OCI-LY3 (cell line): ENCODE results near the gene CAVIN2.

Experiments used
- H2AFZ ChIP-seq: fragments of 200-600, 300-600 bp; shearing (Covaris generic); 2 replicates; pipeline ENCODE4 v1.6.0; 2014; ENCODE audit warnings: antibody characterized with exemption, low read depth, low read length
- H3K27ac ChIP-seq: fragments of 200-600, 300-600 bp; sonication (generic); 2 replicates; pipeline ENCODE4 v1.5.1; 2014; ENCODE audit warnings: mild to moderate bottlenecking, low read length, moderate library complexity, mixed read lengths
- H3K27me3 ChIP-seq: fragments of 200-600, 300-600 bp; sonication (generic); 2 replicates; pipeline ENCODE4 v1.6.1; 2014; ENCODE audit warnings: low read depth, low read length, mixed read lengths
- H3K36me3 ChIP-seq: fragments of 200-600, 300-600 bp; sonication (generic); replicated peaks from 2 replicates; pipeline ENCODE3; 2014; ENCODE audit warnings: low read depth, low read length, mixed read lengths
- H3K4me1 ChIP-seq: fragments of 300-600, 200-600 bp; sonication (generic); 2 replicates; pipeline ENCODE4 v1.6.1; 2014; ENCODE audit warnings: low read length, mixed read lengths
- H3K4me2 ChIP-seq: fragments of 200-600, 300-600 bp; sonication (generic); 2 replicates; pipeline ENCODE4 v1.6.1; 2014; ENCODE audit warnings: low read length, mixed read lengths
- H3K4me3 ChIP-seq: fragments of 300-600, 200-600 bp; sonication (generic); 2 replicates; pipeline ENCODE4 v1.5.1; 2014; ENCODE audit warnings: antibody characterized with exemption, mild to moderate bottlenecking, low read length, moderate library complexity
- H3K79me2 ChIP-seq: fragments of 300-600, 200-600 bp; shearing (Covaris generic); 2 replicates; pipeline ENCODE4 v1.6.1; 2014; ENCODE audit warnings: mild to moderate bottlenecking, low read length, mixed read lengths
- H3K9ac ChIP-seq: fragments of 300-600, 200-600 bp; shearing (Covaris generic); 2 replicates; pipeline ENCODE4 v1.6.0; 2014; ENCODE audit warnings: mild to moderate bottlenecking, low read length, moderate library complexity
- H3K9me3 ChIP-seq: fragments of 200-600, 300-600 bp; shearing (Covaris generic); 2 replicates; pipeline ENCODE4 v1.6.1; 2014; ENCODE audit warnings: low read length, mixed read lengths; ENCODE audit not compliant: insufficient read depth
- H4K20me1 ChIP-seq: fragments of 200-600, 300-600 bp; sonication (generic); 2 replicates; pipeline ENCODE4 v1.6.1; 2016; ENCODE audit warnings: low read length, mixed read lengths; ENCODE audit not compliant: insufficient read depth
- EZH2phosphoT487 ChIP-seq: fragments of 200-600 bp; shearing (Covaris generic); IDR thresholded peaks from 2 replicates; pipeline ENCODE4 v1.6.1; 2018; ENCODE audit warnings: antibody characterized with exemption, mixed run types, low read depth
- TF ChIP-seq, protein P1 (sequence below): fragments of 200-600, 300-600 bp; sonication (generic); IDR thresholded peaks from 2 replicates; pipeline ENCODE4 v1.5.1; 2014; ENCODE audit warnings: antibody characterized with exemption, low read length, low read depth

CAVIN2 gene

GRCh38 chr2:191797942-191798876 is 48.7 kb downstream of the CAVIN2 start:
- no peak overlapping the region for H3K4me2 ChIP-seq
- no peak overlapping the region for H3K9ac ChIP-seq
- no peak overlapping the region for H3K27ac ChIP-seq
- no peaks in the 10 kb centered on the region for H3K79me2 ChIP-seq
- H3K4me3 ChIP-seq, result no peak overlapping the region
- no peaks in the 10 kb centered on the region for H4K20me1 ChIP-seq
- TF ChIP-seq EZH2phosphoT487, result no peak
- TF ChIP-seq, protein P1, sequence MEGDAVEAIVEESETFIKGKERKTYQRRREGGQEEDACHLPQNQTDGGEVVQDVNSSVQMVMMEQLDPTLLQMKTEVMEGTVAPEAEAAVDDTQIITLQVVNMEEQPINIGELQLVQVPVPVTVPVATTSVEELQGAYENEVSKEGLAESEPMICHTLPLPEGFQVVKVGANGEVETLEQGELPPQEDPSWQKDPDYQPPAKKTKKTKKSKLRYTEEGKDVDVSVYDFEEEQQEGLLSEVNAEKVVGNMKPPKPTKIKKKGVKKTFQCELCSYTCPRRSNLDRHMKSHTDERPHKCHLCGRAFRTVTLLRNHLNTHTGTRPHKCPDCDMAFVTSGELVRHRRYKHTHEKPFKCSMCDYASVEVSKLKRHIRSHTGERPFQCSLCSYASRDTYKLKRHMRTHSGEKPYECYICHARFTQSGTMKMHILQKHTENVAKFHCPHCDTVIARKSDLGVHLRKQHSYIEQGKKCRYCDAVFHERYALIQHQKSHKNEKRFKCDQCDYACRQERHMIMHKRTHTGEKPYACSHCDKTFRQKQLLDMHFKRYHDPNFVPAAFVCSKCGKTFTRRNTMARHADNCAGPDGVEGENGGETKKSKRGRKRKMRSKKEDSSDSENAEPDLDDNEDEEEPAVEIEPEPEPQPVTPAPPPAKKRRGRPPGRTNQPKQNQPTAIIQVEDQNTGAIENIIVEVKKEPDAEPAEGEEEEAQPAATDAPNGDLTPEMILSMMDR, result no peak
- no peaks in the 10 kb centered on the region for H3K36me3 ChIP-seq
- H3K9me3 ChIP-seq, result no peaks in the 10 kb centered on the region
- H3K27me3 ChIP-seq, result no peaks in the 10 kb centered on the region
- H3K4me1 ChIP-seq, result peaks cover 13% of the 10 kb centered on the region
- no peak overlapping the region for H2AFZ ChIP-seq

DNA sequence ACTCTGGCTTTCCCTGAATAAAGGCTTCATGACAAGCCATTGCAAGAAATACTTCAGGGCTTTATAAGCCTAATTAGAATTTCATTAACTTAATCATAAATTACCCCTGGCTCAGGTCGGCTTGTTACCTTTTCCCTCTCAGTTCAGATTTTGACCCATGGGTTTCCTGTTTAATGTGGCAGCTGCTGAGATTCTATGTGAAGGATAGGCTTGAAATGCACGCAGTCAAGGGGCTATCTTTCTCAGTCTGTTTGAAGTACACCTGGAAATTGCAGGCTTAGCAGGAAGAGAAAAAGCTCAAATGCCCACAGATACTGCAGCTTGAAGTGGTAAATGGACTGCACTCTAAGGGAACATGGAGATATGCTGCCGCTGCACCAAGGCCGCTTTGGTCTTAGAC is 49.4 kb downstream of the CAVIN2 start:
- Histone ChIP-seq H3K27ac (no peak overlapping the region), H3K27me3 (no peaks in the 10 kb centered on the region), H4K20me1 (no peaks in the 10 kb centered on the region), H3K9ac (no peak overlapping the region), H3K36me3 (no peaks in the 10 kb centered on the region), H3K4me2 (no peak overlapping the region), H3K4me3 (no peak overlapping the region), H3K9me3 (no peaks in the 10 kb centered on the region), H2AFZ (no peak overlapping the region), H3K4me1 (peaks cover 15% of the 10 kb centered on the region), H3K79me2 (no peaks in the 10 kb centered on the region)
- no peak for TF ChIP-seq EZH2phosphoT487
- TF ChIP-seq, protein P1, result no peak

DNA sequence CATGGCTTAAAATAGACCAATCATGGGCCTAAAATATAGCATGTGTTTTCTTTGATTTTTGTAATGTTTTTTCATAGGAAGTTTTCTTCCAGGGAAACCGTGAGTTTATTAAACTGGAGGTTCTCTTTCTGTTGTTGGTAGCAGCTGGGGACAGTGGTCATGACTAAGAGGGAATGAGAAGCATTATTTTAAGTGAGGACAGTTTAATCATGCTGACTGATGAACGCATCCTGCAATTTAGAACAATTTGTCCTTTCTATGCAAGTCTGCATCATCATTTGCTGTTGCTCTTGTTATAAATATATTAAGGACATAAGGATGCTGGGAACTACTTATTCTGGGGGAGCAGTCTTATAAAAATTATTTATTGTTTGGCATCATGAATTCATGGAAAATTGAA is 51.2 kb downstream of the CAVIN2 start:
- Histone ChIP-seq H3K4me3 (no peak overlapping the region), H3K79me2 (no peaks in the 10 kb centered on the region), H4K20me1 (no peaks in the 10 kb centered on the region), H2AFZ (no peak overlapping the region), H3K9ac (no peak overlapping the region), H3K9me3 (no peaks in the 10 kb centered on the region), H3K4me2 (no peak overlapping the region), H3K4me1 (peaks cover 15% of the 10 kb centered on the region), H3K27ac (no peak overlapping the region), H3K36me3 (no peaks in the 10 kb centered on the region), H3K27me3 (peaks cover 5% of the 10 kb centered on the region; the same call in 1 of the 2 replicates)
- TF ChIP-seq, protein P1, result no peak
- TF ChIP-seq EZH2phosphoT487, result no peak

- no peak overlapping the region for H3K4me2 ChIP-seq
- no peaks in the 10 kb centered on the region for H4K20me1 ChIP-seq
- no peak overlapping the region for H3K27ac ChIP-seq
- TF ChIP-seq, protein P1, result no peak
- no peak for TF ChIP-seq EZH2phosphoT487
- no peak overlapping the region for H2AFZ ChIP-seq
- no peak overlapping the region for H3K4me3 ChIP-seq
- H3K9ac ChIP-seq, result no peak overlapping the region
- H3K9me3 ChIP-seq, result no peaks in the 10 kb centered on the region
- no peaks in the 10 kb centered on the region for H3K79me2 ChIP-seq
- H3K36me3 ChIP-seq, result no peaks in the 10 kb centered on the region
- H3K4me1 ChIP-seq, result peaks cover 29% of the 10 kb centered on the region
- H3K27me3 ChIP-seq, result peaks cover 5% of the 10 kb centered on the region; the same call in 1 of the 2 replicates
These were observed 54.8 kb downstream of the CAVIN2 start for GRCh38 chr2:191791953-191792560.
